DOHH2 (cell line): ENCODE data around the gene CSNK1A1.

Experiments
- EZH2phosphoT487 ChIP-seq: fragments of 200-600 bp; sonication (generic); IDR thresholded peaks from 2 replicates; pipeline ENCODE4 v1.6.1; 2017; ENCODE audit warnings: borderline replicate concordance, mild to moderate bottlenecking, antibody characterized with exemption, low read length, moderate library complexity, mixed read lengths
- TF ChIP-seq, protein P1 (sequence below): fragments of 200-600 bp; sonication (generic); IDR thresholded peaks from one replicate; pipeline ENCODE4 v1.5.1; 2014; ENCODE audit warnings: antibody characterized with exemption, mild to moderate bottlenecking, low read depth, low read length; ENCODE audit not compliant: poor library complexity, severe bottlenecking

- TF ChIP-seq, protein P1, sequence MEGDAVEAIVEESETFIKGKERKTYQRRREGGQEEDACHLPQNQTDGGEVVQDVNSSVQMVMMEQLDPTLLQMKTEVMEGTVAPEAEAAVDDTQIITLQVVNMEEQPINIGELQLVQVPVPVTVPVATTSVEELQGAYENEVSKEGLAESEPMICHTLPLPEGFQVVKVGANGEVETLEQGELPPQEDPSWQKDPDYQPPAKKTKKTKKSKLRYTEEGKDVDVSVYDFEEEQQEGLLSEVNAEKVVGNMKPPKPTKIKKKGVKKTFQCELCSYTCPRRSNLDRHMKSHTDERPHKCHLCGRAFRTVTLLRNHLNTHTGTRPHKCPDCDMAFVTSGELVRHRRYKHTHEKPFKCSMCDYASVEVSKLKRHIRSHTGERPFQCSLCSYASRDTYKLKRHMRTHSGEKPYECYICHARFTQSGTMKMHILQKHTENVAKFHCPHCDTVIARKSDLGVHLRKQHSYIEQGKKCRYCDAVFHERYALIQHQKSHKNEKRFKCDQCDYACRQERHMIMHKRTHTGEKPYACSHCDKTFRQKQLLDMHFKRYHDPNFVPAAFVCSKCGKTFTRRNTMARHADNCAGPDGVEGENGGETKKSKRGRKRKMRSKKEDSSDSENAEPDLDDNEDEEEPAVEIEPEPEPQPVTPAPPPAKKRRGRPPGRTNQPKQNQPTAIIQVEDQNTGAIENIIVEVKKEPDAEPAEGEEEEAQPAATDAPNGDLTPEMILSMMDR: no peak
- no peak for TF ChIP-seq EZH2phosphoT487
Measured at GRCh38 chr5:149581931-149582768, 30.9 kb upstream of the CSNK1A1 start.
